GM03348 (cell line): ENCODE measurements around the gene KANSL3.
"Not testable (repeated sequence)": the region's sequence is repeated elsewhere in the genome, so short reads cannot be mapped to it uniquely, and the experiment has no call there.

ENCODE experiments used
- DNase-seq: peaks from one replicate; pipeline ENCODE4 v3.0.0; 2012; ENCODE audit warnings: low spot score

Gene KANSL3

GRCh38 chr2:96557421-96557820, 80.7 kb downstream of the KANSL3 start:
- DNase-seq: not testable (repeated sequence)

DNA sequence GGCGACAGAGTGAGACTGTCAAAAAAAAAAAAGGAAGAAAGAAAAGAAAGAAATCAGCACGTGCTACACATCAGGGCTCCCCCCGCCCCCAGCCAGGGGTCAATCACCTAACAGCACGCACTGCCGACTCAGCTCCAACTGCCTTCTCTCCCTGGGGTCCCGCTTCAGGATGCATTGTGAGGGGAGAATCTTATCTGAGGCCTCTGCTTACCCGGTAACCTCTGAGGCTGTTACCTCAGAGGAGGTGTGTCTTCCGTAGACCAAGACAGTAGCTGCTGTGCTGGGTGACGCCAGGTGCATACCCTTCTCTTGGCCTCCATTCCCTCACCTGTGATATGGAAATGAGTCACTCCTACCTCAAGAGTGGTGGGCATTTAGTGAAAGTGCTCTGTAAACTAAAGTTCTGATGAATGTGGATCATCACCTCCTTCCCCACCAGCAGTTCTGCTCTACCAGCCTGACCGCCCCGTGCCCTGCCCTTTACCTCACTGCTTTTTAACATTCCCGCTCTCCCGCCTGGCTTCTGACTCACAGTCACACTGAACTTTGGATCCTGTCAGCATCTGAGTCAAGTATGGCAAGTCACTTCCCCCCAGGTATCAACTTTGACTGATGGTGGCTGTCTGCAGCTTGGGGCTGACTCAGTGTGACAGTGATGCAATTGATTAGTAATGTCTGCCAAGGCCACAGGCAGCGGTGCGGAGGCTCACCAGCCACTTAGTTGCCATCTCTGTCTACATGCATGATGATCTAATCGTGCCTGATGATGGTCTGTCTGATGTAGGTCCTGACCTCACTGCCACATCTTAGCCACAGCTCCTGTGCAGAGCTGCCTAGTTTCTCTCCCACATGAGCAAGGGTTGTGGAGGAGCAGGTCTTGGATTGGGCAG, 81.4 kb downstream of the KANSL3 start:
- DNase-seq: peak; percentile 58

GRCh38 chr2:96555146-96555610, 82.9 kb downstream of the KANSL3 start:
- no peak for DNase-seq

DNA sequence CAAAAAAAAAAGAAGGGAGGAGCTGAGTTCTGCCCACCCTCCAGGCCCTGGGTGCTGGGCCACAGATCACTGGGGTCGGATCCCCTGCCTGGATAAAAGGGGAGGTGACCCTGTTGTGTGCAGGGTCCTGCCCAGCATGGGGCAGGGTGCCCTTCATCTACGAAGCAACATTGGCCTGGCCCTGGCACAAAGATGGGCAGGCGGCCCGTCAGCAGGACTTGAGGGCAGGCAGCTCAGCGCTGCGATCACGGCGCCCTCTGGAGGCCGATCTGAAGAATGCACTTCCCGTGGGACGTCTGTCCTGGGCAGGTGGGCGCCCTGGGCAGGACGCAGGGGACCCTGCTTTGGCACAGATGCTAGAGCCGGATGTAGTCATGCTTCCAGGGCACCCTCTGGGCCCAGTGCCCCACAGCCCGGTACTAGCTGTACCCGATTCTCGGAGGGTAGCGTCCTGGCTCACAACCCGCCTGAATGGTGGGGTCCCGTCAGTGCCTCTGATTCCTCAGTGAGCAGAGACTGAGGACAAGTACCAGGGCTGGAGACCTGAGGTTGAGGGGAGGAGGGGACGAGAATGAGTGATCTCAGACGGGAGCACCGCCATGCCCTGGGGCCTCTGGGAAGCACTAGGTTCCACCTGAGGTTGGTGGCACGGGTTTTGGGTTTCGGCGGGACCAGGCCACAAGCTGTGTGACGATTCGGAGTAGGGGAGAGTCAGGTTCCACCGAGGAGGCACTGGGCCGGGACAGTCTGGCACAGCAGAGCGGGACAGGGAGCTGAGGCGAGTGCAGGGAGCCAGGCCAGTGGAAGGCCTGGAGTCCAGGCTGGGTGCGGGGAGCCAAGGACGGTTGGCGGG, 83.6 kb downstream of the KANSL3 start:
- DNase-seq: peak; percentile 91

DNA sequence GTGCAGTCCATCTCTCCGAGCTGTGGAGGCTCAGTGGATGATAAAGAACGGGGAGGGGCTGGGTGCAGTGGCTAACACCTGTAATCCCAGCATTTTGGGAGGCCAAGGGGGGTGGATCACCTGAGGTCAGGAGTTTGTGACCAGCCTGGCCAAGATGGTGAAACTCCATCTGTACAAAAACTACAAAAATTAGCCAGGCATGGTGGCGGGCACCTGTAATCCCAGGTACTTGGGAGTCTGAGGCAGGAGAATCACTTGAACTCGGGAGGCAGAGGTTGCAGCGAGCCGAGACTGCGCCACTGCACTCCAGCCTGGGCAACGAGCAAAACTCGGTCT, 84.2 kb downstream of the KANSL3 start:
- DNase-seq: not testable (repeated sequence)

DNA sequence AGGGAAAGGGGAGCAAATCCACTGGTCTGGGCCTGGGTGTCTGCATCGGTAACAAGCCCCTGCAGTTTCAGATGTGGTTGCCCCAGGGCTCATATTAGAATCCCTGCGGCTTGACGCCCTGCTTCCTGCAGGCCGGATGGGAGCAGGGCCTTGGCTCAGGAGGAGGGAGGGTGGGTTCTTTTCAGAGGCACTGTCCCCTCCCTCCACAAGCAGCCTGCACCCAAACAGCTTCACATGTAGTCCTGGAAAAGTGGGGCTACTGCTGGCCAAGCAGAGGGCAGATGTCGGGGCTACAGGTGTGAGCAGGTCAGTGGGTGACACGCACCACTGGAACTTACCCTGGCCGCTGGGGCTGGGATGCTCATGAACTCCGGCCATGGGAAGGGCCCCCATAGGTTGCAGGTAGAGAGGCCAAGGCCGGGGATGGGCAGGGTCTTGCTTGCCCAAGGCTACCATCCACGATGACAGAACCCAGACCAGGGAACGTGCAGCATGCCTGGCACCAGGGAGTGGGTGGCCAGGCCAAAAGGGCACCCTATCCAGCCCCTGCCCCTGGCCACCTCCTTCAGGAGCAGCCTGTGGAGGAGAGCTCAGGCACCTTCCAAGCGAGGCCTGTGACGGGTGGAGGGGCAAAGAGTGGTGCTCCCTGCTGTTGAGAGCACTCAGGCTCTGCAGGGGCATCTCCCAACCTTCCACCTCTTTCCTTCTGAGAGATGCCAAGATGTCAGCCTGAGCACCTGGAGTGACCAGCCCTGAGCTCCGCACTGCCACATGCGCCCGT, 84.7 kb downstream of the KANSL3 start:
- DNase-seq: no peak

DNA sequence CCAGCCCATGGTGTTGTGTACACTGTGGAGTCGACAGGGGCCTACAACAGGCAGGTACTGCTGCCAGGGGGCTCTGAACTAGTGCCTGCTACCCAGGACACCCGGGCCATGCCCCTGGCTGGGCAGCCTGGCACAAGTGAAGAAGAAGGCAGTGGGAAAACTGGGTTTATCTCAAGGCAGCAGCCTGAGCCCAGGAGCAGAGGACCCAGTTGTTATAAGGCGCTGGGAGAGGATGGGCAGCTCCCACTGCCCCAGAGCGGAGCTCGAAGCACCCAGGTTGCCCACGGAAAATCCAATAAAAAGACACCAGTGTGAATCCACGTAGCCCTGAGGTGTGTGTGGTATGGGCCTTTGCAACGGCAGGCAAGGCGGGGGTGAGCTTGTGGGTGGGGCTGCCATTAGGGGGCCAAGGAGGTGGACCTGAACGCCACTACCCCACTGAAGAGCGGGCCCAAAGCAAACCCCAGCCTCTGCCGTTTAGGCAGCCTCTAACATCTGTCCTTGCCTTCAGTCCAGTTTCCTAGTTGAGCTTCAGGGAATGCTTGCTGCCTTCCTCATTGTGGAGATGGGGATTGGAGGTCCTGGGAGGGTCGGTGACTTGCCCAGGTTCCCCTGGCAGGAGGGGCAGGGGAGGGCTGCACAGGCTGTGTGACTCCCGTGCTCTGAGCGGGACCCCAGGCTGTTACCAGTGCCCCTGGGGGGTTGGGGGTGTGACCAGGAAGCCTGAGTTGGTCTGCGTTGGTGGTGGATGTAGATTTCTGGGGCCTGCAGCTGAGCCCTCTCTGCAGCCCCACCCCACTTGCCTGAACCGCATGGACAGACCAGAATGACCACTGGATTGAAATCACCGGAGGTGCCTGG, 85.6 kb downstream of the KANSL3 start:
- DNase-seq: no peak

- no peak for DNase-seq
Measured at GRCh38 chr2:96551605-96552314, 86.4 kb downstream of the KANSL3 start.

DNA sequence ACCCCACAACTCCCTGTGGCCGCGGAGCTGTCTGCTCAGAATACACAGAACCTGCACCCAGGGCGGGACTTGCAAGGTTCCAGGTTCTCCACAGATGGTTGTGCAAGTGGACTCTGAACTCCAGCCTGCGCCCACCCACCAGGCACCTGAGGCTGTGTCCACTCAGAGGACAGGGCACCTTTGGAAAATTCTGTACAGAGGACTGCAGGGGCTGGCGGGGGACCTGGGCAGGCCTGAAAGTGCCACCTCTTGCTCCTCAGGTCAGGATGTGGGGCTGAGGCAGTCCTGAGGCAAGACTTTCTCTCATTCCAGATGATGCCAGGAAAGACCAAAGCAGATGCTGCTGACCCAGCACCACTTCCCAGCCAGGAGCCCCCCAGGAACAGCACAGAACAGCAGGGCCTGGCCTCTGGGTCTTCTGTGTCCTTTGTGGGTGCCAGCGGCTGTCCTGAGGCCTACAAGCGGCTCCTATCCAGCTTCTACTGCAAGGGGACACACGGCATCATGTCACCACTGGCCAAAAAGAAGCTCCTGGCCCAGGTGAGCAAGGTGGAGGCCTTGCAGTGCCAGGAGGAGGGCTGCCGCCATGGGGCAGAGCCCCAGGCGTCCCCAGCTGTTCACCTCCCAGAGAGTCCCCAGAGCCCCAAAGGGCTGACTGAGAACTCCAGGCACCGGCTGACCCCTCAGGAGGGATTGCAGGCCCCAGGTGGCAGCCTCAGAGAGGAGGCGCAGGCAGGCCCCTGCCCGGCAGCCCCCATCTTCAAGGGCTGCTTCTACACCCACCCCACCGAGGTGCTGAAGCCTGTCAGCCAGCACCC, 87.1 kb downstream of the KANSL3 start:
- no peak for DNase-seq

- DNase-seq: peak; percentile 24
Measured at GRCh38 chr2:96549967-96550786, 87.9 kb downstream of the KANSL3 start.

DNA sequence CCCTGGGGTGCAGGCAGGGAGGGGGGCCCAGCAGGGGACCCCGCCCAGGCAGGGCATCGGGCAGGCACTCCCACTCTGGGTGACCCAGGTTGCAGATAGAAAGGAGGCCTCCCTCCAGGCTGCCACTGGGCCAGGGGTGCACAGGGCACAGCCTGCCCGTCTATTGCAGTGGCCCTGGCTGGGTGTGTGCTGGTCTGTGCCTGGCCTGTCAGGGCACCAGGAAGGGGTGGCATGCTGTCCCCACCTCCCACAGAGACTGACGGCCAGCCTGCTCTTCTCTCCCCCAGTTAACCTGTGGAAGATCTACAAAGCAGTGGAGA, 88.7 kb downstream of the KANSL3 start:
- no peak for DNase-seq

- no peak for DNase-seq
Measured at GRCh38 chr2:96548558-96549465, 89.3 kb downstream of the KANSL3 start.

DNA sequence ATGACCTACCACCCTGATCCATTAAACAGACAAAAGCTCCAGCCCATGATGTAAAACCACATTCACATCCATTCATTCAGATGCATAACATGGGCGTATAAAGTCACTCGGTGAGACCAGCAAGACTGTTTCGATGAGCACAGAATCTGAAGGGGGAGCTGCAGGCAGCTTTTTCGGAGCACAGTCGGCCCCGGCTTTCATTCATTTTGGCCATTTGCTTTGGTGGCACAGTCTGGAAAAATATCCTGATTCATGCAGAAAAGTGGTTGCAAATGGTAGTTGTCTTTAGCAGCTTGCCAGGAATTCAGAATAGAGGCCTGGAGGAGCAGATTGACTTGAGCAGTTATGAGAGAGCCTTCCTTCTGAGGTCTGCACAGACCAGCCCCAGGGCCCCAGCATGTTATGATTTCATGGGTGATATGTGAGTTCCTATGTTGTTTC, 90.4 kb downstream of the KANSL3 start:
- DNase-seq: no peak

- no peak for DNase-seq
Measured at GRCh38 chr2:96547203-96547641, 90.9 kb downstream of the KANSL3 start.

GRCh38 chr2:96546797-96547196, 91.3 kb downstream of the KANSL3 start:
- no peak for DNase-seq

DNA sequence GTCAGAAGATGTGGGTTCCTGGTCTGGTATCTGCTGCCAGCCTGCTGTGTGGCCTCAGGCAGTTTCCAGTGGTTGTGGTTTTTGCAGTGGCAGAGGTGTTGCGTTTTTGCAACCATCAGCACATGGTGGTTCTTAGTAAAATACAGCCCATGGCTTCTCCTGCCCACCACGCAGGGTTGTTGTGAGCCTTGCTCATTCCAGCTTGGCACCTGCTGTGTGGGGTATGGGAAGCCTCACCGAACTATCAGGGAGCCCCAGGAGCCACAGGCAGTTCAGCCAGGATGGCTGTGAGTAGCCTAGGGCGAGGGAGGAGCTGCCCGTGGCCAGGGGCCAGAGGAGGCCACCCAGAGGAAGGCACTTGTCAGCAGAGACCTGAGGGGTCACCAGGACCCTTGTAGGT, 91.8 kb downstream of the KANSL3 start:
- DNase-seq: no peak
